MM.1S (cell line): ENCODE measurements around the gene MTARC2.

ENCODE experiments used
- CTCF ChIP-seq: fragments of 300-600 bp; sonication (generic); IDR thresholded peaks from 2 replicates; pipeline ENCODE4 v1.5.1; 2016; ENCODE audit warnings: antibody characterized with exemption, low read length, mixed read lengths
- EZH2 ChIP-seq: fragments of 300-600 bp; sonication (generic); optimal IDR thresholded peaks from 2 replicates; pipeline ENCODE3; 2017; ENCODE audit warnings: low read depth, mild to moderate bottlenecking, antibody characterized with exemption, low read length, mixed read lengths

- TF ChIP-seq EZH2: no peak
- no peak for TF ChIP-seq CTCF
Observed at GRCh38 chr1:220746851-220747250, 1.3 kb upstream of the MTARC2 start.
